B cell (primary cell): ENCODE results near the gene HAUS7. TPM values are rescaled to one million over a fixed set of nuclear protein-coding genes. Genes with fewer than 3 reads are reported as not detected.

Source experiments
- ATAC-seq: fragments of 200-7000 bp; cut with Tn5 transposase; one replicate; pipeline ENCODE4 v1.10.0; 2021; ENCODE audit warnings: low read depth, mild to moderate bottlenecking, moderate number of reproducible peaks, moderate library complexity
- CTCF ChIA-PET: fragments of 350-600 bp; sonication (Branson Sonifier 250); formaldehyde crosslinking; loops from one replicate; lab custom pipeline; 2021; ENCODE audit warnings: antibody characterized with exemption, inconsistent platforms; lab: Charles Lee
- POLR2A ChIA-PET: fragments of 350-600 bp; sonication (Branson Sonifier 250); formaldehyde crosslinking; loops from one replicate; lab custom pipeline; 2021; ENCODE audit warnings: antibody characterized with exemption; lab: Charles Lee
- DNase-seq: peaks from one replicate; pipeline ENCODE4 v3.0.0; 2013
- H2AFZ ChIP-seq: 2 replicates; pipeline ENCODE4 v1.6.1; 2012; ENCODE audit warnings: mild to moderate bottlenecking, low read depth, low read length; ENCODE audit not compliant: insufficient read depth, poor library complexity, severe bottlenecking
- H3K27ac ChIP-seq, 2 donors: 1 replicate in 1 of 2; 2 replicates in 1 of 2; pipeline ENCODE4 v1.5.1; 2012 to 2013; ENCODE audit warnings: low read length in 2 of 2, mild to moderate bottlenecking in 2 of 2, moderate library complexity in 1 of 2
- H3K27me3 ChIP-seq, 4 experiments: fragments of 200-600 bp in 1 of 4; sonication (generic) in 1 of 4; replicated peaks in 1 of 4; 1 replicate in 2 of 4; 2 replicates in 2 of 4; pipeline versions ENCODE4 v1.6.1 to v1.7.0; 2013 to 2016; ENCODE audit warnings: low read length in 3 of 4, mild to moderate bottlenecking in 2 of 4, mixed read lengths in 1 of 4, moderate library complexity in 1 of 4; ENCODE audit not compliant: insufficient read depth in 4 of 4, control insufficient read depth in 3 of 4; ENCODE audit errors: control extremely low read depth in 1 of 4
- H3K36me3 ChIP-seq, 2 experiments: replicated peaks in 1 of 2; 1 replicate in 1 of 2; 2 replicates in 1 of 2; pipeline versions ENCODE4 v1.6.1 to v1.7.1; 2013; ENCODE audit warnings: low read length in 1 of 2; ENCODE audit not compliant: insufficient read depth in 2 of 2, control insufficient read depth in 1 of 2; ENCODE audit errors: control extremely low read depth in 1 of 2, extremely low read depth in 1 of 2
- H3K4me1 ChIP-seq, 2 donors: fragments of 200-600 bp in 1 of 2; sonication (generic) in 1 of 2; 1 replicate in 1 of 2; 2 replicates in 1 of 2; pipeline versions ENCODE4 v1.5.1 to v1.6.1; 2013 to 2017; ENCODE audit warnings: low read length in 2 of 2; ENCODE audit not compliant: control insufficient read depth in 2 of 2, insufficient read depth in 2 of 2
- H3K4me2 ChIP-seq: replicated peaks from 2 replicates; pipeline ENCODE3; 2012; ENCODE audit warnings: mild to moderate bottlenecking, low read depth, low read length; ENCODE audit not compliant: poor library complexity, severe bottlenecking
- H3K4me3 ChIP-seq, 5 experiments: fragments of 200-600 bp in 1 of 5; sonication (generic) in 1 of 5; 1 replicate in 3 of 5; 2 replicates in 2 of 5; pipeline versions ENCODE4 v1.5.1 to v1.7.0; 2011 to 2016; ENCODE audit warnings: low read length in 4 of 5, mild to moderate bottlenecking in 4 of 5, low read depth in 2 of 5, control low read depth in 1 of 5, moderate library complexity in 1 of 5; ENCODE audit not compliant: insufficient read depth in 1 of 5; ENCODE audit errors: control extremely low read depth in 1 of 5, extremely low read depth in 1 of 5
- H3K79me2 ChIP-seq: fragments of 200-600 bp; sonication (generic); one replicate; pipeline ENCODE4 v1.6.0; 2016; ENCODE audit warnings: low read length; ENCODE audit not compliant: control insufficient read depth, insufficient read depth
- H3K9ac ChIP-seq: fragments of 200-600 bp; sonication (generic); 2 replicates; pipeline ENCODE4 v1.6.1; 2017; ENCODE audit warnings: mild to moderate bottlenecking, low read length, moderate library complexity
- H3K9me3 ChIP-seq, 3 donors: one replicate each; pipeline versions ENCODE4 v1.6.1 to v1.7.1; 2013; ENCODE audit warnings: low read length in 2 of 3; ENCODE audit not compliant: control insufficient read depth in 2 of 3, insufficient read depth in 1 of 3; ENCODE audit errors: control extremely low read depth in 1 of 3
- H4K20me1 ChIP-seq: 2 replicates; pipeline ENCODE4 v1.6.0; 2012; ENCODE audit warnings: mild to moderate bottlenecking, low read length; ENCODE audit not compliant: insufficient read depth, control insufficient read depth, poor library complexity, severe bottlenecking
- H3K27ac Mint-ChIP-seq: one replicate; pipeline ENCODE4 v1.8.0; 2021; ENCODE audit warnings: mixed read lengths
- H3K27me3 Mint-ChIP-seq: one replicate; pipeline ENCODE4 v1.8.0; 2021; ENCODE audit warnings: mixed read lengths
- H3K4me1 Mint-ChIP-seq: one replicate; pipeline ENCODE4 v1.8.0; 2021; ENCODE audit warnings: mixed read lengths
- H3K4me3 Mint-ChIP-seq: one replicate; pipeline ENCODE4 v1.8.0; 2021; ENCODE audit warnings: mixed read lengths
- H3K9me3 Mint-ChIP-seq: one replicate; pipeline ENCODE4 v1.8.0; 2022; ENCODE audit warnings: mixed read lengths; ENCODE audit not compliant: insufficient read depth
- CTCF ChIP-seq: fragments of 200-600 bp; IDR thresholded peaks from one replicate; pipeline ENCODE4 v1.8.0; 2022; ENCODE audit warnings: antibody characterized with exemption, mild to moderate bottlenecking
- EZH2 ChIP-seq: IDR thresholded peaks from 2 replicates; pipeline ENCODE4 v1.6.1; 2012; ENCODE audit warnings: borderline replicate concordance, low read depth, mild to moderate bottlenecking, moderate library complexity, low read length; ENCODE audit not compliant: insufficient read depth, poor library complexity, severe bottlenecking
- WGBS: methylation state at CpG from one replicate; pipeline ENCODE4 v1.1.5; 2013; ENCODE audit warnings: missing lambda C conversion rate; ENCODE audit not compliant: insufficient coverage; 5-methylcytosine and 5-hydroxymethylcytosine counted together
- intact Hi-C: fragments of 100-400 bp; cut with micrococcal nuclease; formaldehyde crosslinking; loops from one replicate; pipeline ENCODE4 v1.10.0; 2022
- polyA plus RNA-seq: library from polyadenylated mRNA; depleted of rRNA; stranded (reverse); fragments of >200 nt; gene quantifications from 2 replicates; pipeline ENCODE4 v1.2.3, GENCODE V29; 2012
- total RNA-seq, 2 donors: library from RNA; stranded (reverse); fragments of 120-200 nt in 1 of 2; gene quantifications; 1 replicate in 1 of 2; 2 replicates in 1 of 2; pipeline versions ENCODE4 v1.2.3 to v1.2.4, GENCODE V29; 2013 to 2022

The HAUS7 gene
- total and polyA plus RNA-seq, 2 donors (not counting 1 experiment from before 2014, with no cell fraction given) = 25.2 to 26.9 TPM

- TF ChIP-seq CTCF (no peak), EZH2 (no peak)
- no peak overlapping the region for H3K27ac Mint-ChIP-seq
- H3K9me3 ChIP-seq = no peaks in the 10 kb centered on the region
- H3K4me1 ChIP-seq = peaks cover 9 to 11% of the 10 kb centered on the region in 2 donors
- peak overlapping the region; percentile 83 for H3K4me2 ChIP-seq
- H3K9ac ChIP-seq = peak overlapping the region; percentile 68
- no peaks in the 10 kb centered on the region for H3K36me3 ChIP-seq
- ATAC-seq (no peak), DNase-seq (no peak)
- ChIA-PET POLR2A (no interaction called here), CTCF (no interaction called here)
- H3K79me2 ChIP-seq = no peaks in the 10 kb centered on the region
- H2AFZ ChIP-seq = peak overlapping the region; percentile 64
- no peaks in the 10 kb centered on the region for H3K27me3 ChIP-seq
- H3K4me3 ChIP-seq = peak overlapping the region in 4 of 5 experiments; percentile 45 to 61 (median 52)
- H3K27me3 Mint-ChIP-seq = no peaks in the 10 kb centered on the region
- H3K27ac ChIP-seq = no peak overlapping the region
- no peaks in the 10 kb centered on the region for H3K9me3 Mint-ChIP-seq
- intact Hi-C loops = no loop called here
- H4K20me1 ChIP-seq = no peaks in the 10 kb centered on the region
- H3K4me1 Mint-ChIP-seq = peaks cover 8% of the 10 kb centered on the region
- H3K4me3 Mint-ChIP-seq = peak overlapping the region; percentile 81
- WGBS = 28% methylated on average over 8 of the region's 17 CpGs
These were observed 58.3 kb downstream of the HAUS7 start for GRCh38 chrX:153411988-153412574.

- H3K4me1 Mint-ChIP-seq = peaks cover 8% of the 10 kb centered on the region
- Histone ChIP-seq H3K79me2 (no peaks in the 10 kb centered on the region), H3K27me3 (no peaks in the 10 kb centered on the region), H3K9me3 (no peaks in the 10 kb centered on the region), H4K20me1 (no peaks in the 10 kb centered on the region), H3K36me3 (no peaks in the 10 kb centered on the region), H3K9ac (peak within 1 kb of the TSS; percentile 68), H3K4me3 (peak within 1 kb of the TSS in 4 of 5 experiments; percentile 45 to 61 (median 52)), H3K4me2 (peak within 1 kb of the TSS; percentile 83), H3K27ac (no peak within 1 kb of the TSS), H3K4me1 (peaks cover 9 to 11% of the 10 kb centered on the region in 2 donors), H2AFZ (peak within 1 kb of the TSS; percentile 64)
- intact Hi-C loops = no loop called here
- ChIA-PET POLR2A (no interaction called here), CTCF (no interaction called here)
- DNase-seq = peak; percentile 60
- under 1% methylated on average over 46 of the region's 75 CpGs for WGBS
- ATAC-seq = peak; percentile 83
- no peaks in the 10 kb centered on the region for H3K27me3 Mint-ChIP-seq
- no peak within 1 kb of the TSS for H3K27ac Mint-ChIP-seq
- H3K4me3 Mint-ChIP-seq = peak within 1 kb of the TSS; percentile 81
- H3K9me3 Mint-ChIP-seq = no peaks in the 10 kb centered on the region
- no peak for TF ChIP-seq EZH2
- no peak for TF ChIP-seq CTCF
These were observed 59.0 kb downstream of the HAUS7 start, which contains the start of gene ZFP92 for GRCh38 chrX:153411255-153411987. ZFP92 (plus strand) TSS chrX:153411472; CDS start chrX:153418323, 6,851 bp downstream.
